GM19238 (cell line): Measurements from ENCODE around the gene VAV3.
"Not testable (repeated sequence)": the region's sequence is repeated elsewhere in the genome, so short reads cannot be mapped to it uniquely, and the experiment has no call there.

ENCODE experiments used
- DNase-seq: peaks from one replicate; pipeline ENCODE4 v3.0.0; 2011; ENCODE audit warnings: low spot score; ENCODE audit not compliant: insufficient read length

The VAV3 gene

DNA sequence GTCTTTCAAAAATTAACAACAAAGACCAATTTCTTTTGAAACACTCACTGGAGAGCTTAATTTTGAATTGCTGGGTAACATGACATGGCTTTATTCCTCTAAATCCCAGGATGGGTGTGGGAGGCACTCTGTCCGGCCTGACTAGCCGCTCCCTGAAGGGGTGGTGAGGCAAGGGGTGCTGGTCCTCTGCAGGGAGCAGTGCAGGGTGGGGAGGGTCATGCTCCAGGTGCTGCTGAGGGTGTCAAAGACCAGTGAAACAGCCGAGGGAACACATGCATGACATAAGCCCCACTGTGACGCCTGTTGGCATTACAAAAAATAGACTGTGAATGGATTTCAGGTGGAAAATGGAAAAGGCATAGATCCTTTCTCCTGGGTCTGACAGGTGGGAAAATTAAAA lies 223.7 kb downstream of the VAV3 start:
- DNase-seq: no peak

DNA sequence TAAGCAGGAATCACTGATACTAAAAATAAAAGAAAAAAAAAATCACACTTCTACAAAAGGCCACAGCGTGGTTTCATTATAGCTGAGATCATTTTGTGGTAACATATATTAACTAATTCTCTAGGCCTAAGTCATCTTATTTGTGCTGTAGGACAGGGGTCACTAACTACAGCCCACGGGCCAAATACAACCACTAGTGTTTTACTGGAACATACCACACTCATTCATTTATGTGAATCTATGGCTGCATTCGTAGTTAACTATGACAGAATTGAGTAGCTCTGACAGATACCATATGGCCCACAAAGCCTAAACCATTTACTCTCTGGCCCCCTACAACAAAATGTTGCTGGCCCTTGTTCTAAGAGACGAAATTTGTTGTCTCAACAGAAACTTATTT lies 224.4 kb downstream of the VAV3 start:
- DNase-seq: no peak

DNA sequence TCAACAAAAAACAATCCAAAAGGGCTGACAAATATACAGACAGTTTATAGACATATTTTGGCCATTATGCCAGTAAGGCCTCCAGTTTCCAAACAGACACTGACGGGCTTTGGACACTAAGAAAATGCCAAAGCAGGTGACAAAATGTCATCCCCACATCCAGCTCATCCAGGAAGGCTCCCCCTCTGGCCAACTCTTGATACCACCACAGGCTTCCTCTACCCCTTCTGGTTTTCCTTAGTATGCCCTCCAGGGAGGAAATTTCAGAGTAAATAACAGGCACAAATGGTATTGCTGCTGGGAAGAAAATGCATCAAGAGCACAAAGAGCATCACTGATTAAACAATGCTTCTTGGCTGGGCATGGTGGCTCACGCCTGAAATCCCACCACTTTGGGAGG lies 225.3 kb downstream of the VAV3 start:
- DNase-seq: no peak

DNA sequence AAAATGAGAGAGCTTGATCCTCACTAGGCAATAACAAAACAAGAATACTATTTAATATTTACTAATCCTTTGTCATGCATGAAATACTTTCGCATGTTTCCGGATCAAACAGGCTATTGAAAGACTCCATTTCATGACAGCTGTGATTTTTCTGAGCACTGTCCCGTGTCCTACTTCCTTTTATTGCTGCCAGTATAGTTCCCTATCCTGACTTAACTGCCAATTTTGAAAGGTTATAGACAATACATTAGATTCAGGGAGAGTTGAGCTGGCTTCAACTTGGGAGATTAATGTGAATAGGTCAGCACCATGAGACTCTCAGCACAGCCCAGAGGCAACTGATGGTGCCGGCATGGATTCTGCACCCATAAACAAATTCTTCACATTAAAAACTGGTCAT lies 225.8 kb downstream of the VAV3 start:
- DNase-seq: no peak

DNA sequence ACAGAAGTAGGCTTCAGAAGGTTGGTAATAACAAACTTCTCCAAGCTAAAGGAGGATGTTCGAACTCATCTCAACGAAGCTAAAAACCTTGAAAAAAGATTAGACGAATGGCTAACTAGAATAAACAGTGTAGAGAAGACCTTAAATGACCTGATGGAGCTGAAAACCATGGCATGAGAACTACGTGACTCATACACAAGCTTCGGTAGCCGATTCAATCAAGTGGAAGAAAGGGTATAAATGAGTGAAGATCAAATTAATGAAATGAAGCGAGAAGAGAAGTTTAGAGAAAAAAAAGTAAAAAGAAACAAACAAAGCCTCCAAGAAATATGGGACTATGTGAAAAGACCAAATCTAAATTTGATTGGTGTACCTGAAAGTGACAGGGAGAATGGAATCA lies 231.6 kb downstream of the VAV3 start:
- not testable (repeated sequence) for DNase-seq

DNA sequence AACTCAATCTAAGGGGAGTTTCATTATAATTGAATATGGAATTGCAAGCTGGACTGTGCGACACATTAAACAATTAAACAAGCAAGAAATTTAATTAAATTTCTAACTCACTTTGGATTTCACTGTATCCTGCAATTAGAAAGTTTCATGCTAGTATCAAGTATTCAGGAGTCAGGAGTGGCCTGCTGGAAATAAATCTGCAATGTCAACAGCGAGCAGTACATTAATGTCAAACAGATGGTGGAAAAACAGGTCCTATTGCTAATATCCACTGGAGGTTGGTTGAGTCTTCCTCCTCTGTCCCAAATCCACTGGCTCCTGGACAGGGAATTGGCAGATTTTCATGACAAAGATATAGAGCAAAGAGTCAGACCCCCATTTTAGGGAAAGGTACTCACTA lies 237.1 kb downstream of the VAV3 start:
- no peak for DNase-seq

DNA sequence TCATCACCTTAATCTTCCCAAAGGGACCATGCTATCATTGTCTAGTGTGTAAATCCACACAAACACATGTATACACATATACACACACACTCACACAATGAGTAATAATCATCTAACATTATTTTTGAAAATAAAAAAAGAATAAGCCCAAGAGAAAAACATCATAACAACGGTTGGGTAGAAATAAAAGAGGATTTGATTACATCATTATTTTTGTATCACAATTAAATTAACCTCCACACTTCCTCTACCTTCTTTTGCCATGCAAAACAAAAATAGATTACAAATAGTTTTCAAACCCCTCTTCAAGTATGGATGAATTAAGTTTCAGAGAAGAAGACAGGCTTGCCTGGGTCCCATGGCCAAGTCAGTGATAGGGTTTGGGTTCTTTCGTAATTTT lies 238.1 kb downstream of the VAV3 start:
- no peak for DNase-seq

DNA sequence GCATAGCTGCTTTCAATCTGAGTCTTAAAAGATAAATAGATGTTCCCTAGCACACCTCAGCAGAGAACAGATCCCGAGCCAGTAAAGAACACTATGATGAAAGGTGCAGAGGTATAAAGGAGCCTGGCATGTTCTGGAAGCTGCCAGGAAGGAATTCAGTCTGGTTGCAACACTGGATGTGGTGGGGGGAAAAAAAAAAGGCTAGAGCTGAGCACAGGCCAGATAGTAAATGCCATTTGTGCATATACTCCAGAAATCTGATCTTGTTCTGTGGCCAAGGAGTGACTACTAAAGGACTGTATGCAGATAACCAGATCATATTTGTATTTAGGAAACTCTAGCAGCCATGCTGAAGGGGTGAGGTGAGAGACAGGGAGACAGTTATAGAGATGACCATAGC lies 240.3 kb downstream of the VAV3 start:
- DNase-seq: no peak

DNA sequence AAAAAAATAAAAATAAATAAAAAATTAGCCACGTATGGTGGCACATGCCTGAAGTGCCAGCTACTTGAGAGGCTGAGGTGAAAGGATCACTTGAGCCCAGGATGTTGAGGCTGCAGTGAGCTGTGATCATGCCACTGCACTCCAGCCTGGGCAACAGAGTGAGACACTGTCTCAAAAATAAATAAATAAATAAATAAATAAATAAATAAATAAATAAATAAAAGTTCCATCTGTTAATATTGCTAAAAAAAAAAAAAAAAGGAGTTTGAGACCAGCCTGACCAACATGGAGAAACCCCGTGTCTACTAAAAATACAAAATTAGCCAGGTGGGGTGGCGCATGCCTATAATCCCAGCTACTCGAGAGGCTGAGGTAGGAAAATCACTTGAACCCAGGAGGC lies 244.8 kb downstream of the VAV3 start:
- not testable (repeated sequence) for DNase-seq

DNA sequence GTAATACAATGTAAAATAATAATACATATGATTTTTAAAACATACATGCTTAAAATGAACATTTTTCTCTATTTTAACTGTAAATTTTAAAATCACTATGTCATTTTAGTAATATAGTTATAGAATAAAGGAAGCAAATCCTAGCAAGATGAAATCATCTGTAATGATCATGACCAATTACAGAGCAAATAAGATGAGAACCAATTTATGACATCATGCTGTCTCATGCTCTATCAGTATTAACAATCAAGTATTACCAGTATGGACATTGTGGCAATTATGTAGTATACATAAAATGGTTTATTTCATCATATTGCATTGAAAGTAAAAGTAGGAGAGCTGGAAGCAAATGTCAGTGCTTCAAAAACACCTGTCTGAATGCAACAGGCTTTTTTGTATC lies 255.0 kb downstream of the VAV3 start:
- DNase-seq: no peak

DNA sequence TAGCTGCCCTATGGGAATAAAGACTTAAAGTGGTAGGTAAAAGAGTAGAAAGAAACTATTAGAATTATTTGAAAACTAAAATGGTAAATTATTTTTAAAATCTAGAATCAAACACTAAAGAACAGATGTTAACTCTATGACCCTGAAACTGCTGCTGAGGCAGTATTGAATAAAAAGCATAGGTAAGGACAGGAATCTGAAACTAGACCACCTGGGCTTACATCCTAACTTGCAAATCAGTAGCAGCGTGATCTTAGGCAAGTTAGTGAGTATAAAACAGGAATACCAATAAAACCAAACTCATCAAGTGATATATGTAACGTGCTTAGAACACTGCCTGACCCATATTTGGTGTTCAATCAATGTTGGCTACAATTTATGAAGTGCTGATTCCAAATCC lies 257.9 kb downstream of the VAV3 start:
- no peak for DNase-seq

DNA sequence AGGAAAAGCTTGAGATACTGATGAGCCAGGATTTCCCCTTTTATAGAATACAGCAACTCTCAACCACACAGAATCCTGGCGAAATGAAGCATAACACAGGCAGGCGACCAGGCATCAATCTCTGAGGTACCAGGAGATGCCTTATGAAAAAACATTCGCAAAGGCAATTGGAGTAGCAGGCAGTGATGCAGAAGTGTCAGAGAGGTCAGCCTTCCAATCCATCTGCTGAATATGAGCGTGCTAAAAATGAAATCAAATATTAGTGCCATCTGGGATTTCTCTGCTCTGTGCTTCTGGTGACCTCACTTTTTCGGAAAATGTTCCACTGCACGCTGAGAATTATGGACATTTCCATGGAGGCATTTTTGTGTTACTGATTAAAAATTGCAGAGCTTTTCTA lies 258.8 kb downstream of the VAV3 start:
- DNase-seq: no peak

DNA sequence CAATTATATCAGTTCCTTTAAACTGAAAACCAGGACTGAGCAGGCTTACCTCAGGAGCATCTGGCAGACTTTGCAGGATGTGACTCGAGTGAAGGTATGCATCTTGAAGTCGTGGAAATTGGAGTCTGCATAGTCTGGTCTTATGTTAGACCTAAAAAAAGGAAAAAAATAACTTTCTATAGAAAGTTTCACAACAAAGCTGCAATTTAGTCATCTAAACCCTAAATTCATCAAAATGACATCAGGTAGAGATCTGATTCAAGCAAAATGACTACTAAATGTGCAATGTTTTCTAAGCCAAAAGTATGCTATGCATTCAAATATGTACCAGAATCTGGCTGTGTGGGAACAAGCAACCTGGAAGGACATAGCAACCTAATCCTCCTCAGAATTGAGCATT lies 260.1 kb downstream of the VAV3 start:
- no peak for DNase-seq

DNA sequence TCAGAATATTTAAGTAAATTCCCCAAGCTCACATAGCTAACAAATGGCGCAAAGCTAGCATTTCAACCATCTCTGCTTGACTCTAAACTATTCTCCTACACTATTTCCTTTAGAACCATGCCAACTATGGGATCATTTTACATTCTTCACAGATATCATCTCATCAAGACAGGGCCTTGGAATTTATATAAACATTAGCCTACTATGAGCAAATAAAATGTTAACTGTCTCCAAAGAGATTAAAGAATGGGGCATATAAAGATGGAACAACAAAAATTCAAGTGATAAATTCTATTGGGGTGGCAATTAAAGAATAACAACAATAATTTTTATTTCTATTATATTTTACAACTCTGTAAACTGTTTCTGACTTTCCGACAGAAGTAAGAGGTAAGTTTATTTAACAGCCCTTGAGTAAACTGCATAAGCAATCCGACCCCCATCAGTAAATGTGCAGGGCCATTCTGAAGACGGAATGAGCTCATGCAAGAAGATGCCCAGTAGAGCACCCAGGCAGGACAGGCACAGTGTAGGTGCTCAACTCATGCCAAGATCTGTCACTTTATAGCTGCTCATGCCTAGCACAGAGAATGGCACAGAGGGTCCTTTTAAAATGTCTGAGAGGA lies 261.9 kb downstream of the VAV3 start:
- no peak for DNase-seq

DNA sequence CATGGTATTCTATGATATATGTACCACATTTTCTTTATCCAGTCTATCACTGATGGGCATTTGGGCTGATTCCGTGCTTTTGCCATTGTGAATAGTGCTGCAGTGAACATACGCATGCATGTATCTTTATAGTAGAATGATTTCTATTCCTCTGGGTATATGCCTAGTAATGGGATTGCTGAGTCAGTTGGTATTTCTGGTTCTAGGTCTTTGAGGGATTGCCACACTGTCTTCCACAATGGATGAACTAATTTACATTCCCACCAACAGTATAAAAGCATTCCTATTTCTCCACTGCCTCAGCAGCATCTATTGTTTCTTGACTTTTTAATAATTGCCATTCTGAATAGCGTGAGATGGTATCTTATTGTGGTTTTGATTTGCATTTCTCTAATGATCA lies 264.3 kb downstream of the VAV3 start:
- not testable (repeated sequence) for DNase-seq

DNA sequence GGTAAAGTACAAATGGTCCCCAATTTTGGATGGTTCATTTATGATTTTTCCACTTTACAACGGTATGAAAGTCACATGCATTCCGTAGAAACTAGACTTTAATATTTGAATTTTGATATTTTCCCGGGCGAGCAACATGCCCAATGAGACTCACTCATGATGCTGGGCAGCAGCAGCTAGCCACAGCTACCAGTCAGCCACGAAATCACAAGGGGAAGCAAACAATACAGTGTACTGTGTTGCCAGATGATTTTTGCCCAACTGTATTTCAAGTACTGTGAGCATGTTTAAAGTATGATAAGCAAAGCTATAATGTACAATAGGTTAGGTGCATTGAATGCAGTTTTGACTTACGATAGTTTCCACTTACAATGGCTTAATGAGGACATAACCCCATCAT lies 266.8 kb downstream of the VAV3 start:
- no peak for DNase-seq

DNA sequence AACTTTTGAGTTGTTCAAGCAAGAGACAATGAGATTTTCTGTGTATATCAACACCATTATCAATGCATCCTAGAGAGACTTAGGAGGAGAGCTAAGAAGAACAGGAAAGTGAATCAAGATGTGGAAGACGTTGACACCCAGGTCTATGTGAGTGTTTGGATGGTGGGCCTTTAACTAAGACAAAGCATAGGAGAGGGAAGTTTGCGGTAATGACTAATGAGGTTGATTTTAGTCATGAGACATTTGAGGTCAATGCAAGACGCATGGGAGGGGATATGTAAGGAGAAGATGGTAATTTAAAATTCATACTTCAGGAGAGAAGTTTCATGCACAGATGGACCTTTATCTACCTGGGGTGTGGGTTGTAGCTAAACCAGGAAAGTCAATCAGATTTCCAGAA lies 269.6 kb downstream of the VAV3 start:
- DNase-seq: no peak

DNA sequence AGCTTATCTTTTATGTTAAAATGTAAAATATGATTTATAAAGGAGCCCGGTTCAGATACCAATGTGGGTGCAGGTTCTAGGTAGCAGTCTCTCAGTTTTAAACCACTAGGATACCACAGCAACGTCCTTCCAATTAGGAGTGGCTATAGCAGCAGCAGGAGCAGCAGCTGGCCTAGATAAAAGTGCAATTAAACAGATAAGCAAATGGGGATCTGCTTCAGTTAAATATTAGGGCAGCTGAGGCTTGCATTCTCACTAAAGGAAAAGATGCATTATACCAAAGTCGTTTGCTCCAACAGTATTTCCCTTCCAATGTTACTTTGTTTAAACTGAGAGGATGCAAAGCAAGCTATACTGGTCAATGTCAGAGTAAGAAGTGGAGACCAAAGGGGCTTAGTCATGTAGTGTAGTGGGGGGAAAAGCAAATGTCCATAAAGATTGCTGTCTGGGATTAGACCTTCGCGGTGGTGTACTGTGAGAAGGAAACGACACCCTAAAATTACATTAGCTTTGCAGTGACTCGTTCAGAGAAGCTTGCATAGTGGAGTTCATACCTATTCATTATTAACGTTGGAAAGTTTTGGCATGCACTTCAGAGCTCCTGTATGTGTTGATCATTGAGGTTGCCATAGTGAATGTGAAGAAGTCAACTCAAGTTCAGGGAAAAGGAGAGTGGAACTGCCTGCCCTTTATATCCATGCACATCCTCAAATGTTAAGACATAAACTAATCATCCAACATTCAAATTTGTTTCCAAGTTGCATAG lies 272.2 kb downstream of the VAV3 start:
- no peak for DNase-seq

DNA sequence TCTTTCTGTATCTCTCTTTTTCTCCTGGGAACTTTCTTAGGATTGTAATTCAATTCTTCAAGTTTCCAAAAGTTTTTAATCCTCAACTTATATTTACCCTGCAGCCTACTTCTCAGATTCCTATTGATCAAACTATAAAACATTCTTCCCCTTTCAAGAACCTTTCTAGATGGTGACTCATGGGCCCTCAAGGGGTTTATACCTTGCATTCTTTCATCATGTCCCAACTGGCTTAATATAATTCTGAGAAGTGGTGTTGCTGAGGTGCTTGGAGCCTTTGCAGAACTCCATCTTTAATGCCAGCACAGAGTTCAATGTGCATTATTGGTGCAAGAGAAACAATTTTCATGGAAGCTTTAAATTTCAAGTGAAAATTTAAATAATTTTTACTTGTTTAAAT lies 273.4 kb downstream of the VAV3 start:
- no peak for DNase-seq

DNA sequence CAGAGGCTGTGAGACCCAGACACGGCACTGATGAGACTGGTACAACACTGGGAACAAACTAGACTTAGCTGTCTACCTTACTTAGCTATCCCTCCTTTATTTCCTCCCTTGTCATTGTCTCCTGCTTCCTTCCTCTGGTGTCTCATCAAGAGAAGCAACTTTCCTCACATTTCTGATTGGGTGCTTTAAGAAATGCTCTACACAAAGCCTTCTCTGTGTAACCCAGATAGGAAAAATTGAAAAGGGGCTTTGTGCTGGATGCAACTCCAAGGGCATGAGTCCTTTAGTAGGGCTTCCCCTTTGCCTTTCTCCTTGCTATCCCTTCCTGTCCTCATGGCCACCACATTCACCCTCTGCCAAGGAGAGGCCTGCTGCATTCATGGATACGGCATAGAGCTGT lies 274.5 kb downstream of the VAV3 start:
- DNase-seq: no peak

DNA sequence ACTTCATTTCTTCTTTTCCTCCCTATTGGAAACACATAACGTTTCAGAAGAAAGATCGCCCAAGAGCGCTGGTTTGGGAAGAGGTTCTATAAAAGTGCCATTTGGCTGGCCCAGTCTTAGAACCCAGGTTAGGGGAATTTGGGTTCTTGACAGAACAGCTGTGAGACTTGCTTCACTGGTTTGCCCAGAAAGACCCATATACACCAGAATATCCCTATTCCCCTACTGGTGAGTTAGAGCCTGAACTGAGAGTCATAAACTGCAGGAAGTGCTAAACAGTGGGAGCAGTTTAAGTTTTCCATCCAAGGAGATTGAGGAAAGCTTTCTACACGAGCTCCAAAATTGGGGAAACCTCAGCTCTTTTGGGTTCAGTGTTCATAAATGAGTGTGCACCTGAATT lies 275.2 kb downstream of the VAV3 start:
- no peak for DNase-seq

DNA sequence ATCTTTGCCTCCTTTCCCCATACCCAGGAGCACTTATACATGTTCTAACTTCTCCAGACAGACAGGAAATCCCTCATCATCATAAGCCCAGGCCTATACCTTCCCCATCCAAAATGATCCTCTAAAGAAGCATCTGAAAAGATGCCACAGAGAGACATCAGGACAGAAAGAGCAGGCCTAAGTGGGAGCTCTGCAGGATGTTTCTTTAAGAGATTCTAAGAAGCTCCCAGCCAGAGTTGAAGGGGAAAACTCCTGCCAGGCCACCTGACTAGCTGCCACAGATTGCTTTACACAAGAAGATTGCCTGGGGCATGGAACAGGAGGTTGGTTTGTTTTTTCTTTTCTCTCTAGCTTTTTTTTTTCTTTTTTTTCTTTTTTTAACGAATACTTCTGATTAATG lies 275.8 kb downstream of the VAV3 start:
- DNase-seq: no peak
